Measurements from ENCODE around the gene AURKA.

Gene AURKA

GRCh38 chr20:56392132-56392880 is at the start of gene AURKA, which contains the start of gene CSTF1:
AURKA (minus strand) TSS chr20:56392215; CDS start chr20:56388197, 4,018 bp downstream.
CSTF1 (plus strand) TSS chr20:56392645; CDS start chr20:56395553, 2,908 bp downstream.
- peak; percentile 98 to 99 for DNase-seq (ENCODE audit: low read depth in 2 of 2)

- peak; percentile 41 to 52 for DNase-seq (ENCODE audit: low read depth in 2 of 2)
Observed at GRCh38 chr20:56440346-56441007, 48.5 kb upstream of the AURKA start.

DNA sequence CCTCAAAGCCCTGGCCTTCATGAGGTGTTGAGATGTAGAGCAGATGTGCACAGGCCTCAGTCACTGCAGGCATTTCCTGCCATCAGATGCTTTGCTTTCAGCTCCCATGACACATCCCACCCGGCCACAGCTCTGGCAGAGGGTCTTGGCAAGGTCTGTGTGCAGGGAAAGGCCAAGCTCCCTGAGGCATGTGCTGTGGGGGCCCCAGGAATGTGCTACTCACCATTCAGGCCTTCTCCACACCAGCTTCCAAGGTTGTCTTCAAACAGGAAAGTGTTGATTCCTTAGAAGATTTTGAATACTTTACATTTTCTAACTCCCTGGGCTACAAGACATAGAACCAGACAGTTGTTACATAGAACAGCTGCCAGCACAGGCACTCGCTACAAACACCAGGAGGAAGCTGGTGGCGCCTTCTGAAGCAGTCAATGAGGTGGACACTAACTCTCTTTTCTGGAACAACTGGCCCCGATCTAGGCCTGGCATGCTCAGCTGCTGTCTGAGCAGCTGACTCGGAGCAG is 47.8 kb upstream of the AURKA start:
- DNase-seq (ENCODE audit: low read depth in 2 of 2) = no peak

DNA sequence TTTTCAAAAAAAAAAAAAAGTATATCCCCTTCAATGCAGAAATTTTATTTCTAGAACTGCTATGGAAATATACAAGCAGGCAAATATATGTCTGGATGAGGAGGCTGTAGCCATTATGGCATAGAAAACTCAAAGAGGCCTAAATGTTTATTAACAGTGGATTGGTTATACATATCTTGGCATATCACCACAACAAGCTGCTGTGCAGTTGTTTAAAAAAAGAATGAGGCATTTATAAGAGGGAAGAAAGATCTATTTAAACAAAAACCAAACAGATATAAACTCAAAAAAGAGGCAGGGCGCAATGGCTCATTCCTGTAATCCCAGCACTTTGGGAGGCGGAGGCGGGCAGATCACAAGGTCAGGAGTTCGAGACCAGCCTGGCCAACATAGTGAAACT is 46.3 kb upstream of the AURKA start:
- DNase-seq (ENCODE audit: low read depth in 2 of 2) = no peak

- DNase-seq (ENCODE audit: low read depth in 2 of 2) = no peak
Observed at GRCh38 chr20:56437196-56437960, 45.4 kb upstream of the AURKA start.

- no peak for DNase-seq (ENCODE audit: low read depth in 2 of 2)
Observed at GRCh38 chr20:56433880-56434255, 41.9 kb upstream of the AURKA start.

DNA sequence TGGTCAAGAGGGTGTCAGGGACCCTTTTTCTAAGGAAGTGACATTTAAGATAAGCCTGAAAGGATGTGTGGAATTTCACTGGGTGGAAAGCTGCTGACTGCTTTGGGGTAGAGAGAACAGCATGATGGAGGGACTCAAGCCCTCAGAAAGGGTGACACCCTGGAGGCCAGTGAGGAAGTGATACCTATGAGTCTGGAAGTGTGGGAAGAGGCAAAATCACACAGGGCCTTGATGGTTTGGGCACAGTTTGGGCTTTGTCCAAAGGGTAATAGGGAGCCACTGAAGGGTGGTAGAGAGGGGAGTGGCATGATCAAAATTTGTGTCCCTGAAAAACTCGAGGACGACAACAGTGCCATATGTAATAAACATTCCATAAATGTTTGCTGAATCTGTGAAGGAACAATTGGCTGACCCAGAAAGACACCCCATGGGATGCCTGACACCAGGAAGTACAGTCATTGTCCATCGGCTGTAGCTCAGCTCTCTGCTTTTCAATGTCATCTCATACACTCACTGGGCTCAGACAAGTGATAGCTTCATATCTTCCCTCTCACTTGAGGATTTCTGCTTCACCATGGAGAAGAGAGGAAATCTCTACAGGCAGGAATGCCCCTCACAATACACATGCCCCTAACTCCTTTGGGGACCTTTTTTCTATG is 41.3 kb upstream of the AURKA start:
- DNase-seq (ENCODE audit: low read depth in 2 of 2) = no peak

DNA sequence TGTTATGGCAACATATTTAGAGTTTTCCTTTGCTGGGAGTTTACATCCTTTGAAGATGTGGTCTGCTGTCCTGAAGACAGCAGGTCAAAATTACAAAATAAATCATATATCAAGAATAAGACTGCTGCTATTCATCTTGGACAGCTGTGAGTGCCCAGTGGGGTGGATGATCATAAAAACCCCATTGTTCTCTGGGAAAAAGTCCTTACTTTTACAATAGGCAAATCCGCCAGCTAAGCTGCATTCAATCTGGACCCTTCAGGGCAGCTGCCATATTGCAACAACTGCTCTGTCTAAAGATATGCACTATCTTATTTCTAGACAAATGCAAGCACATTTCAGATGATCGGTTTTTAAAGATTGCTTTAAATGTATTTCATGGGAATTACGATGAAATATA is 39.5 kb upstream of the AURKA start:
- DNase-seq (ENCODE audit: low read depth in 2 of 2) = no peak

DNA sequence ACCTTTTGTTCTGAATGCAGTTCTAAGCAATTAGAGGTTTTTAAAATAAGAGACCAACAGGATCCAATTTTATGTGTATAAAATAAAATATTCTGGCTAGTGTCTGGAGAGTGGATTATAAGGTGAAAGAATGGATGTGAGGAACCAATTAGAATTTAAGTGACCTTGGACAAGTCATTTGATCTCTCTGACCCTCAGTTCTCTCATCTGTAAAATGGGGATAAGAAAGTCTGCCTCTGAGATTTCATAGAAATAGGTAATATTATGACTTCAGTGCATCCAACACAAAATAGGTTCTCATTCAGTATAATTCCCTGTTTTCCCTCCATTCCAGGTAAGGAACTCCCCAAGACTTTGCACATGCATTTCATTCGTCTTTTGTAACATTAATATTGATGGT is 38.9 kb upstream of the AURKA start:
- DNase-seq (ENCODE audit: low read depth in 2 of 2) = no peak

DNA sequence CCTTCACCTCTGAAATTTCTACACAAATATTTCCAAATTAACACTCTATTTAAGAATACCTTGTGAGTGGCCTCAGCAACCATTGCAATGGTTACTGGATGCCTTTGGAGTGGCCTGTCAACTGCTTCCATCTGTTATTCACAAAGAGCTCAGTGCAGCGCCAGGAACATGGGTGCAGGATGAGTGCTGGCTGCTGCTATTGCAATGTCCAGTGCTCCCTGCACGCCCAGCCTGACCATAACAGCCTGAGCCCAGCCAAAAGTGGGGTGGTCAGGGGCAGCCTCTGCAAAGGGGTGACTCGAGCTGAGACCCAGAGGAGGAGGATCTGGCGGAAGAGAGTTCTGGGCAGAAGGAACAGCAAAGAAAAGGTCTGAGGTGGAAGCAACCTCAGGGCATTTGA is 38.4 kb upstream of the AURKA start:
- no peak for DNase-seq (ENCODE audit: low read depth in 2 of 2)

DNA sequence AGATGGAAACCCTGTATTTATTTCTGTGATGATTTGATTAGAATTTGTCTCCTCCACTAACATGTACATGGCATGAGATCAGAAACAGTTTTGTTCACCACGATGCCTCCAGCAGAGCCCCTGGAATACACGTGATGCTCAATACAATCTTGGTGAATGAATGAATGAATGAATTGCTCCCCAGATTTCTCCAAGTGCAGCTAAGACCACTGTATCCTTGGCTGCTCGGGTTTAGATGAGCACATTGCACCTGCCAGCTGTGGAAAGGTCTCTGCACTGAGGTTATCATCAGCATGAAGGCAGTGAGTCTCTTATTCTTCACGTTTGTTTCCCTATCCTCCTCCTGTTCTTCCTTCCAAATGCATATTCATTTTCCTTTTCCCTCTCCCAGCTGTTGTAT is 37.9 kb upstream of the AURKA start:
- DNase-seq (ENCODE audit: low read depth in 2 of 2) = no peak

GRCh38 chr20:56429502-56429901 is 37.5 kb upstream of the AURKA start:
- DNase-seq (ENCODE audit: low read depth in 2 of 2) = no peak

DNA sequence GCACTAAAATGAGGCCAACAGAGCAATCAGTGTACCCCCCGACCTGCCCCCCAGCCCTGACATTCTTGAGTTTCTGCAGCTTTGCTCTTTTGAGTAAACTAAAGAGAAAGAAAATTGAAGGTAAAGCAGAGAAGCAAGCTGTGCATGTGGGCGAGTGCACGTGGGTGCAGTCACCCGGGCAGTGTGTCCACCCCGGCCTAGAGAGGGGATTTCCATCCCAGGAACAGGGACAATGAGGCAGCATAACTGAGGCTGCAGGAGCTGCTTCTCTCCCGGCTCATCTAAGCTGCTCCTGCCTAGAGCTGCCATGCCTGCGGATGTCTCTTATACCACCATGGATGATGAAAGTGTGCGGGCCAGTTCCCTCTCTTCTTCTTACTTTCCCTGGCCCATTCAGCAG is 36.9 kb upstream of the AURKA start:
- DNase-seq (ENCODE audit: low read depth in 2 of 2) = no peak

DNA sequence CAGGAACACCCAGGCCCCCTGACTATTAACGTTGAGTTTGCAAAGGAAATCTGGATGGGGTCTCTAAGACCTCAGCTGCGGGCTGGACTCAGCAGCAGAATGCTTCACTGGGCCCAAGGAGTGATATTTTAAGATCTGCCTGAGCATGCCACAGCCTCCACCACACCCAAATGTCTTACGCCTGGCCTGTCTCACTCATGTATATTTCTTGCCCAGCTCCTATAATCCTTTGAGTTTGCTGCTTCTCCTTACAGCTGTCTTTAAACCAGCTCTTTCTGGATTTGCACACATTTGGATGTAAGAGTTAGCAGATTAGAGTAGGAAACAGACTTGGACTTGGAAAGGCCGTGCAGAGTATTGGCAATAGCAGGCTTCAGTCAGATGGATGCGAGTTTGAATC is 36.4 kb upstream of the AURKA start:
- DNase-seq (ENCODE audit: low read depth in 2 of 2) = no peak

DNA sequence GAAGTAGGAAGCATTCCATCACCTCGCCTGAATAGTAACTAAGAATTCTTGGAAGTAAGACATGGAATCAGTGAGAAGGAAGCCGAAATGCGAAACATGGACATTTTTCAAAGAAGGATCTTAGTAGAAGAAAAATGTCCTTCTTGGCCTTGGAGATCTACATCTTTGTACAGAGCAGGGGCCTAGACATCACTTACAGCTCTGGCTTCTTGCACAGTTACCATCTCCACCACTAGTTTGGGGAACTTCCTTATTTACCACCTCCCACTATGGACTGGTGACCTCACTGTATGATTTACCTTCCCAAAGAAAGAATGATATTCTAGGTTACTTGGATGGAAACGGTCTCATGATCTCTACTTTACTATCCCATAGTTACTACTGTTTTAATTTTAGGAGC is 35.8 kb upstream of the AURKA start:
- DNase-seq (ENCODE audit: low read depth in 2 of 2) = no peak

GRCh38 chr20:56426926-56427325 is 34.9 kb upstream of the AURKA start:
- no peak for DNase-seq (ENCODE audit: low read depth in 2 of 2)

GRCh38 chr20:56426026-56426425 is 34.0 kb upstream of the AURKA start:
- DNase-seq (ENCODE audit: low read depth in 2 of 2) = no peak

DNA sequence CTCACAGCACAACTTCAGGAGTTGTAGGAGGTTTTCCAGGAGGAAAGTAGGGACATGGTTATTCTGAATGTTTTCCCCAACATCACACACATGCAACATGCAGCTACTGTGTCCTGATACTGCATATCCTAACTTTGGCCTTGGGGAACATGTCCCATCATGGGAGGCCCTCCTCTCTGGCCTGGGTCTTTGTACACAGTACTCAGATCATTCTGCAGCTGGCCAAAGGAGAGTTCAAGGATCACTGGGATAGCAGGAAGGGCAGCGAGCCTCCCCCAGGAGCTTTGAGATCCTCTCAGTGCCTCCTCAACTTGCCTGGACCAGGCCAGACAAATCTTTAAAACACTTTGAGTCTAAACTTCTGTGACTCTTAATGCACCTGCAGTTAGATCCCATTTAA is 32.9 kb upstream of the AURKA start:
- DNase-seq (ENCODE audit: low read depth in 2 of 2) = no peak

DNA sequence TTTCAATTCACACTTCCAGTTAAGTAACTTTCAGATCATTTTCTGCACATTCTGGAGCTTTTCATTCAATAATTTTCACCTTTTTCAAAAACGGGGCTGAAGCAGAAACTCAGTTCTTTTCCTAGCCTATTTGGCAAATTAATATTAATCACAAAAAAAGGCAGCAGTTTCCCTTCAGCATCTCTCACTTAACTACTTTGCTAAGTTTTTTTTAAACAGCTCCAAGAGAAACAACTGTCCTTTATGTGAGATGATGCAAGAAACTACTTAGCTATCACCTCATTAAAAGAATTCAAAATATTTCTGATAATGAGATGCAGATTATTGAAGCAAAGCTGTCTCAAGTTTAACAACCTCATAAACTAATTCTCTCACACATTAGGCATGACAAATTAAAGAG is 31.9 kb upstream of the AURKA start:
- no peak for DNase-seq (ENCODE audit: low read depth in 2 of 2)

DNA sequence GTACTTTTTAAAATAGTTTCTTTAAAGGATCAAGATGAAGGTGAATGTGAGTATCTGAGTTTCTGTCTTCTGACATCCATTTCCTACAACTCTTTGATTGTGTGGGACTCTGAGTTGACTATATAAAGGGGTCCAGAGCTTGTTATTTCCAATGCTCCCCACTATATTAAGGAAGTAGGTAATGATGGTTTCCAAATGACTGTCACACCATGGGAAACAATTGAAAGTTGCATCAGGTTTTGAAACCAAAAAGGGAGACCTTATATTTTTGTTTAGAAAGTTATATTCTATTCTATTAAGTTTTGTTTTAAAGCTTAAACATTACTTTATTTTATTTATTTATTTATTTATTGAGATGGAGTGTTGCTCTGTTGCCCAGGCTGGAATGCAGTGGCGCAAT is 31.2 kb upstream of the AURKA start:
- no peak for DNase-seq (ENCODE audit: low read depth in 2 of 2)

DNA sequence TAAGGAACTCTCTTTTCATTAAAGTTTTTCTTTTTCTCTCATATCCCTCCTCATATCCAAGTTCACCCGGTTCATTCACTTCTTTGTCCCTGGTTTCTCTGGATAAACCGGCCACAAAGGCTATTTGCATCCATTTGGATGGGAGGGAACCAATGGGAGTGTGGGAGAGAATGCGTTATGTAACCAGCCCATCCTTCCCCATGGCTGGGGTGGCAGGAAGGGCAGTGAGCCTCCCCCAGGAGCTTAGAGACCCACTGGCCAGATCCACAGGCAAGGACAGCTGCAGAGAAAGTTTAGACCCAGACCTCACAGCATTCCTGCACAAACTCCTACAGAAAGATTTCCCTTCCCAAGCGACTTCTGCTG is 30.8 kb upstream of the AURKA start:
- DNase-seq (ENCODE audit: low read depth in 2 of 2) = no peak
